ENCODE measurements around the gene TMEM8B. TPM values are rescaled to one million over a fixed set of nuclear protein-coding genes. Genes with fewer than 3 reads are reported as not detected.

Gene TMEM8B
- total and polyA plus RNA-seq, 10 of the 15 experiments (the other 5 are each of a cell fraction or from before 2014, with no cell fraction given): 0.19 to 7.6 (median 2.5) TPM

DNA sequence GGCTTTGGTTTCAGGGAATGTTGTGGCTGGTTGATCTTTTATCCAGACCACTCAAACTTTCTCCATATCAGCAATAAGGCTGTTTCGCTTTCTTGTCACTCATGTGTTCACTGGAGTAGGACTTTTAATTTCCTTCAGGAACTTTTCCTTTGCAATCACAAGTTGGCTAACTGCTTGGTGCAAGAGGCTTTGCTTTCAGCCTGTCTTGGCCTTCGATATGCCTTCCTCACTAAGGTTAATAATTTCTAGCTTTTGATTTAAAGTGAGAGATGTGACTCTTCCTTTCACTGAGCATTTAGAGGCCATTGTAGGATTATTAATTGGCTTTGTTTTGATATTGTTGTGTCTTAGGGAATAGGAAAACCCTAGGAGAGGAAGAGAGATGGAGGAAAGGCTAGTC lies 70.0 kb downstream of the TMEM8B start:
- Histone ChIP-seq H3K4me1 (ENCODE audit: control insufficient read depth, insufficient read depth, low read length) (no peaks in the 10 kb centered on the region), H3K9ac (ENCODE audit: control insufficient read depth, insufficient read depth, low read length) (no peak overlapping the region), H3K36me3 (ENCODE audit: control insufficient read depth in 2 of 2, insufficient read depth in 2 of 2, low read length in 1 of 2) (no peaks in the 10 kb centered on the region), H4K20me1 (ENCODE audit: control insufficient read depth, insufficient read depth) (no peaks in the 10 kb centered on the region), H3K4me2 (ENCODE audit: control insufficient read depth, insufficient read depth) (no peak overlapping the region), H3K27ac (ENCODE audit: control insufficient read depth, insufficient read depth) (no peak overlapping the region), H3K9me3 (replicated peaks; ENCODE audit: control insufficient read depth, insufficient read depth, low read length) (no peaks in the 10 kb centered on the region), H3K79me2 (ENCODE audit: control insufficient read depth, insufficient read depth, low read length) (no peaks in the 10 kb centered on the region), H3K27me3 (replicated peaks in 1 of 2; ENCODE audit: control insufficient read depth in 2 of 2, insufficient read depth in 2 of 2, low read length in 1 of 2) (no peaks in the 10 kb centered on the region), H3K4me3 (no peak overlapping the region), H2AFZ (ENCODE audit: control insufficient read depth, low read depth, low read length) (no peak overlapping the region)
- intact Hi-C loops (cut with micrococcal nuclease; ENCODE audit: unreplicated experiment) (no loop called here), in situ Hi-C loops (cut with MboI) (no loop called here)
- no peak for DNase-seq (ENCODE audit: low read depth, low spot score)
- no peak for ATAC-seq
- 42% methylated on average over 2 of the region's 2 CpGs for WGBS (ENCODE audit: insufficient coverage, insufficient replicate concordance, low lambda C conversion rate, missing lambda C conversion rate)
- no TSS peak for BruUV-seq (replicated peaks)
- ChIA-PET SMC1A (ENCODE audit: uncharacterized antibody, unreplicated experiment) (interaction anchor here (0.8 to 2.0 kb wide), 2 partner anchors 73 to 163 kb away, joined by 3 to 9 read pairs; no protein-coding TSS in a partner anchor), CTCF (interaction anchor here (1.4 to 2.9 kb wide), 4 partner anchors 10 to 73 kb away, joined by 6 to 13 read pairs (median 8); no protein-coding TSS in a partner anchor), POLR2A (no interaction called here), RAD21 (ENCODE audit: unreplicated experiment) (no interaction called here)
- no peak for TF ChIP-seq SMAD5 (IDR thresholded peaks at IDR 0.05; ENCODE audit: low read depth)
- TF ChIP-seq RUNX3 (IDR thresholded peaks at IDR 0.05; ENCODE audit: low read length): no peak
- no peak for TF ChIP-seq MYC (IDR thresholded peaks at IDR 0.05; ENCODE audit: insufficient read depth, insufficient read length, insufficient replicate concordance, low read length, severe bottlenecking)
- no peak for TF ChIP-seq RB1 (IDR thresholded peaks at IDR 0.05; ENCODE audit: borderline replicate concordance)
- no peak for TF ChIP-seq RCOR1 (conservative IDR thresholded peaks at IDR 0.05; ENCODE audit: low read depth, low read length)
- no peak for TF ChIP-seq MYB (IDR thresholded peaks at IDR 0.05; ENCODE audit: borderline replicate concordance, low read depth, low read length)
- no peak for TF ChIP-seq STAT1 (conservative IDR thresholded peaks at IDR 0.05)
- no peak for FAIRE-seq

DNA sequence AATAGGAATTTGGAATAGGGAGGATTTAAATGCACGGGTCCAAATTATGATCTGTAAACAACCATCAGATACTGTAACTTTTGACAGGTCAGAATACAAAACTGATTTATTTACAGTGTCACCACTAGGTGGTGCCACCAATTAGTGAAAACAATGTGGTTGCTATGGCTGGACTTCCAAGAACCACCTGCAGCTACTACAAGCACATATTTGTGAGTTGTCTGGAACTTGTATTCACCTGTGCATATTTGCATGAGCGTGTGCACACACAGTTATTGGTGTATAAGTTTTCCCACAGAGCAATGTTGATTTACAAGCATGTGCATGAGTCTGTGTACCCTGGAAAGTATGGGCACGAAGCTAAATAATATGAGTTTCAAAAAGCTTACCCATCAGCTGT lies 74.0 kb downstream of the TMEM8B start:
- intact Hi-C loops (cut with micrococcal nuclease; ENCODE audit: unreplicated experiment): loop anchor here (1.0 to 2.0 kb wide), 2 partner anchors 42 to 120 kb away; no protein-coding TSS in a partner anchor
- ChIA-PET RAD21 (ENCODE audit: unreplicated experiment) (interaction anchor here (0.8 to 1.7 kb wide), 7 partner anchors 18 to 120 kb away, joined by 3 to 6 read pairs (median 4); no protein-coding TSS in a partner anchor), CTCF (interaction anchor here (0.6 to 3.6 kb wide), 27 partner anchors 8 to 400 kb away, joined by 3 to 41 read pairs (median 4); partner anchors contain the start of gene OR13J1), POLR2A (no interaction called here), SMC1A (ENCODE audit: uncharacterized antibody, unreplicated experiment) (interaction anchor here (1.0 to 1.9 kb wide), 6 partner anchors 21 to 120 kb away, joined by 3 to 9 read pairs (median 4); no protein-coding TSS in a partner anchor)
- no TSS peak for BruUV-seq (replicated peaks)
- no peaks in the 10 kb centered on the region for H3K79me2 ChIP-seq (ENCODE audit: control insufficient read depth, insufficient read depth, low read length)
- no peak overlapping the region for H3K4me2 ChIP-seq (ENCODE audit: control insufficient read depth, insufficient read depth)
- in situ Hi-C loops (cut with MboI): no loop called here
- FAIRE-seq: peak; percentile 95
- H3K4me3 ChIP-seq: no peak overlapping the region
- ATAC-seq: peak; percentile 84
- H3K36me3 ChIP-seq (ENCODE audit: control insufficient read depth in 2 of 2, insufficient read depth in 2 of 2, low read length in 1 of 2): no peaks in the 10 kb centered on the region
- DNase-seq (ENCODE audit: low read depth, low spot score): no peak
- H3K27me3 ChIP-seq (replicated peaks in 1 of 2; ENCODE audit: control insufficient read depth in 2 of 2, insufficient read depth in 2 of 2, low read length in 1 of 2): peaks cover 0 to 1% of the 10 kb centered on the region in 2 experiments; a peak in 2 of 4 replicates
- H4K20me1 ChIP-seq (ENCODE audit: control insufficient read depth, insufficient read depth): no peaks in the 10 kb centered on the region
- no peak overlapping the region for H3K27ac ChIP-seq (ENCODE audit: control insufficient read depth, insufficient read depth)
- H3K9me3 ChIP-seq (replicated peaks; ENCODE audit: control insufficient read depth, insufficient read depth, low read length): no peaks in the 10 kb centered on the region
- H2AFZ ChIP-seq (ENCODE audit: control insufficient read depth, low read depth, low read length): no peak overlapping the region
- H3K4me1 ChIP-seq (ENCODE audit: control insufficient read depth, insufficient read depth, low read length): no peaks in the 10 kb centered on the region
- WGBS (ENCODE audit: insufficient coverage, insufficient replicate concordance, low lambda C conversion rate, missing lambda C conversion rate): 14% methylated on average over 3 of the region's 3 CpGs
- H3K9ac ChIP-seq (ENCODE audit: control insufficient read depth, insufficient read depth, low read length): no peak overlapping the region
- TF ChIP-seq NFIC (IDR thresholded peaks at IDR 0.05; ENCODE audit: low read depth, low read length): no peak
- TF ChIP-seq RAD21 (IDR thresholded peaks at IDR 0.05; ENCODE audit: insufficient read depth, low read depth, low read length): peak; percentile 65
- peak; percentile 45; the same call in 1 of the 2 replicates for TF ChIP-seq SMC3 (IDR thresholded peaks at IDR 0.05; ENCODE audit: borderline replicate concordance, low read length)
- TF ChIP-seq, protein P1, sequence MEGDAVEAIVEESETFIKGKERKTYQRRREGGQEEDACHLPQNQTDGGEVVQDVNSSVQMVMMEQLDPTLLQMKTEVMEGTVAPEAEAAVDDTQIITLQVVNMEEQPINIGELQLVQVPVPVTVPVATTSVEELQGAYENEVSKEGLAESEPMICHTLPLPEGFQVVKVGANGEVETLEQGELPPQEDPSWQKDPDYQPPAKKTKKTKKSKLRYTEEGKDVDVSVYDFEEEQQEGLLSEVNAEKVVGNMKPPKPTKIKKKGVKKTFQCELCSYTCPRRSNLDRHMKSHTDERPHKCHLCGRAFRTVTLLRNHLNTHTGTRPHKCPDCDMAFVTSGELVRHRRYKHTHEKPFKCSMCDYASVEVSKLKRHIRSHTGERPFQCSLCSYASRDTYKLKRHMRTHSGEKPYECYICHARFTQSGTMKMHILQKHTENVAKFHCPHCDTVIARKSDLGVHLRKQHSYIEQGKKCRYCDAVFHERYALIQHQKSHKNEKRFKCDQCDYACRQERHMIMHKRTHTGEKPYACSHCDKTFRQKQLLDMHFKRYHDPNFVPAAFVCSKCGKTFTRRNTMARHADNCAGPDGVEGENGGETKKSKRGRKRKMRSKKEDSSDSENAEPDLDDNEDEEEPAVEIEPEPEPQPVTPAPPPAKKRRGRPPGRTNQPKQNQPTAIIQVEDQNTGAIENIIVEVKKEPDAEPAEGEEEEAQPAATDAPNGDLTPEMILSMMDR (IDR thresholded peaks at IDR 0.05 in 2 of 3, conservative IDR thresholded peaks at IDR 0.05 in 1 of 3; ENCODE audit: control insufficient read depth in 2 of 3, extremely low read depth in 1 of 3, insufficient read depth in 1 of 3, low read depth in 3 of 3, low read length in 3 of 3): peak; percentile 53 to 73 (median 68); a peak in 5 of 6 replicates
- TF ChIP-seq MEF2A (IDR thresholded peaks at IDR 0.05; ENCODE audit: insufficient read depth, low read depth, low read length): no peak
- TF ChIP-seq SREBF1 (IDR thresholded peaks at IDR 0.05; ENCODE audit: low read length): no peak
- TF ChIP-seq, protein P2, sequence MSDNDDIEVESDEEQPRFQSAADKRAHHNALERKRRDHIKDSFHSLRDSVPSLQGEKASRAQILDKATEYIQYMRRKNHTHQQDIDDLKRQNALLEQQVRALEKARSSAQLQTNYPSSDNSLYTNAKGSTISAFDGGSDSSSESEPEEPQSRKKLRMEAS (IDR thresholded peaks at IDR 0.05; ENCODE audit: low read depth, low read length): no peak
- TF ChIP-seq, protein P3, sequence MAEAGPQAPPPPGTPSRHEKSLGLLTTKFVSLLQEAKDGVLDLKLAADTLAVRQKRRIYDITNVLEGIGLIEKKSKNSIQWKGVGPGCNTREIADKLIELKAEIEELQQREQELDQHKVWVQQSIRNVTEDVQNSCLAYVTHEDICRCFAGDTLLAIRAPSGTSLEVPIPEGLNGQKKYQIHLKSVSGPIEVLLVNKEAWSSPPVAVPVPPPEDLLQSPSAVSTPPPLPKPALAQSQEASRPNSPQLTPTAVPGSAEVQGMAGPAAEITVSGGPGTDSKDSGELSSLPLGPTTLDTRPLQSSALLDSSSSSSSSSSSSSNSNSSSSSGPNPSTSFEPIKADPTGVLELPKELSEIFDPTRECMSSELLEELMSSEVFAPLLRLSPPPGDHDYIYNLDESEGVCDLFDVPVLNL (IDR thresholded peaks at IDR 0.05; ENCODE audit: low read depth, low read length): no peak

Data from GM12878 (cell line).